Measurements from ENCODE around the gene RTRAF.

- TF ChIP-seq POLR2A (conservative IDR thresholded peaks at IDR 0.05) = no peak
- TF ChIP-seq ZBTB26 (CRISPR knock-in tag; IDR thresholded peaks at IDR 0.05) = no peak
- no peak for TF ChIP-seq MYC (IDR thresholded peaks at IDR 0.05; ENCODE audit: low read depth, low read length)
- TF ChIP-seq MYC (CRISPR knock-in tag; IDR thresholded peaks at IDR 0.05; ENCODE audit: borderline replicate concordance, low read depth) = no peak
- TF ChIP-seq PKNOX1 (IDR thresholded peaks at IDR 0.05) = no peak
- TF ChIP-seq CREM (IDR thresholded peaks at IDR 0.05; ENCODE audit: low read depth) = no peak
- TF ChIP-seq ELF1 (tag; IDR thresholded peaks at IDR 0.05) = no peak
- TF ChIP-seq BHLHE40 (IDR thresholded peaks at IDR 0.05; ENCODE audit: low read length) = no peak
- TF ChIP-seq MAZ (CRISPR knock-in tag; conservative IDR thresholded peaks at IDR 0.05 in 1 of 2, IDR thresholded peaks at IDR 0.05 in 1 of 2) = no peak
- no peak for TF ChIP-seq TEAD1 (CRISPR knock-in tag; IDR thresholded peaks at IDR 0.05)
- TF ChIP-seq, protein P1, sequence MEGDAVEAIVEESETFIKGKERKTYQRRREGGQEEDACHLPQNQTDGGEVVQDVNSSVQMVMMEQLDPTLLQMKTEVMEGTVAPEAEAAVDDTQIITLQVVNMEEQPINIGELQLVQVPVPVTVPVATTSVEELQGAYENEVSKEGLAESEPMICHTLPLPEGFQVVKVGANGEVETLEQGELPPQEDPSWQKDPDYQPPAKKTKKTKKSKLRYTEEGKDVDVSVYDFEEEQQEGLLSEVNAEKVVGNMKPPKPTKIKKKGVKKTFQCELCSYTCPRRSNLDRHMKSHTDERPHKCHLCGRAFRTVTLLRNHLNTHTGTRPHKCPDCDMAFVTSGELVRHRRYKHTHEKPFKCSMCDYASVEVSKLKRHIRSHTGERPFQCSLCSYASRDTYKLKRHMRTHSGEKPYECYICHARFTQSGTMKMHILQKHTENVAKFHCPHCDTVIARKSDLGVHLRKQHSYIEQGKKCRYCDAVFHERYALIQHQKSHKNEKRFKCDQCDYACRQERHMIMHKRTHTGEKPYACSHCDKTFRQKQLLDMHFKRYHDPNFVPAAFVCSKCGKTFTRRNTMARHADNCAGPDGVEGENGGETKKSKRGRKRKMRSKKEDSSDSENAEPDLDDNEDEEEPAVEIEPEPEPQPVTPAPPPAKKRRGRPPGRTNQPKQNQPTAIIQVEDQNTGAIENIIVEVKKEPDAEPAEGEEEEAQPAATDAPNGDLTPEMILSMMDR (IDR thresholded peaks at IDR 0.05 in 2 of 3, conservative IDR thresholded peaks at IDR 0.05 in 1 of 3; ENCODE audit: insufficient read depth in 2 of 3, low read depth in 1 of 3, low read length in 3 of 3) = no peak
- TF ChIP-seq E2F4 (CRISPR knock-in tag; IDR thresholded peaks at IDR 0.05; ENCODE audit: low read depth) = no peak
- no peak for TF ChIP-seq POLR2AphosphoS5 (IDR thresholded peaks at IDR 0.05; ENCODE audit: control insufficient read depth, insufficient read depth, low read depth, low read length)
Observed at GRCh38 chr14:52053044-52053443, 63.7 kb downstream of the RTRAF start.

Data from K562 (cell line).